Right kidney (tissue), 1 donor: ENCODE data around the gene CDK10.
"Not testable (repeated sequence)": the region's sequence is repeated elsewhere in the genome, so short reads cannot be mapped to it uniquely, and the experiment has no call there.

Experiments
- DNase-seq: peaks from one replicate; pipeline ENCODE4 v3.0.0-alpha.2; 2016

The CDK10 gene

GRCh38 chr16:89695875-89696669 is 9.6 kb downstream of the CDK10 start:
- no peak for DNase-seq

GRCh38 chr16:89696670-89697128 is 10.2 kb downstream of the CDK10 start:
- DNase-seq: no peak

GRCh38 chr16:89697161-89697615 is 10.7 kb downstream of the CDK10 start:
- no peak for DNase-seq

- DNase-seq: no peak
Observed at GRCh38 chr16:89697616-89698331, 11.3 kb downstream of the CDK10 start.

- not testable (repeated sequence) for DNase-seq
Observed at GRCh38 chr16:89698717-89699116, 12.2 kb downstream of the CDK10 start.

- DNase-seq: not testable (repeated sequence)
Observed at GRCh38 chr16:89699629-89700099, 13.2 kb downstream of the CDK10 start.

GRCh38 chr16:89700100-89700648 is 13.7 kb downstream of the CDK10 start:
- DNase-seq: peak; percentile 91

GRCh38 chr16:89700649-89701424 is 14.3 kb downstream of the CDK10 start:
- DNase-seq: peak; percentile 82

GRCh38 chr16:89701425-89702406 is 15.2 kb downstream of the CDK10 start, which contains the start of gene SPATA2L:
SPATA2L (minus strand) TSS chr16:89701705; CDS start chr16:89701232, 473 bp downstream.
- peak; percentile 98 for DNase-seq

- DNase-seq: no peak
Observed at GRCh38 chr16:89704281-89704680, 17.8 kb downstream of the CDK10 start.

- DNase-seq: no peak
Observed at GRCh38 chr16:89705006-89705405, 18.5 kb downstream of the CDK10 start.

GRCh38 chr16:89706518-89707260 is 20.2 kb downstream of the CDK10 start:
- DNase-seq: no peak

GRCh38 chr16:89707695-89708094 is 21.2 kb downstream of the CDK10 start:
- DNase-seq: no peak

GRCh38 chr16:89708481-89708931 is 22.0 kb downstream of the CDK10 start:
- no peak for DNase-seq

- no peak for DNase-seq
Observed at GRCh38 chr16:89709166-89709565, 22.7 kb downstream of the CDK10 start.

- no peak for DNase-seq
Observed at GRCh38 chr16:89709716-89710432, 23.4 kb downstream of the CDK10 start.

- DNase-seq: peak; percentile 55
Observed at GRCh38 chr16:89710709-89711564, 24.4 kb downstream of the CDK10 start.

- peak; percentile 70 for DNase-seq
Observed at GRCh38 chr16:89711601-89712273, 25.2 kb downstream of the CDK10 start.
